PFSK-1 (cell line): ENCODE measurements around the gene ADAR.

Experiments used
- FOXP2 ChIP-seq: optimal IDR thresholded peaks from 2 replicates; pipeline ENCODE3; 2011; ENCODE audit warnings: borderline replicate concordance, control low read depth, inconsistent platforms; ENCODE audit not compliant: insufficient read depth; ENCODE audit errors: extremely low read length, extremely low read depth
- POLR2AphosphoS5 ChIP-seq: IDR thresholded peaks from 2 replicates; pipeline ENCODE4 v1.6.1; 2012; ENCODE audit warnings: low read depth, mild to moderate bottlenecking, control low read depth, low read length, moderate library complexity
- SIN3A ChIP-seq: IDR thresholded peaks from 2 replicates; pipeline ENCODE4 v1.6.1; 2012; ENCODE audit warnings: mild to moderate bottlenecking, low read length, moderate library complexity, borderline replicate concordance; ENCODE audit not compliant: insufficient read depth
- TAF1 ChIP-seq: IDR thresholded peaks from 2 replicates; pipeline ENCODE4 v1.6.1; 2012; ENCODE audit warnings: low read length, control low read depth, borderline replicate concordance; ENCODE audit not compliant: insufficient read depth
- TF ChIP-seq, protein P1 (sequence below), 2 experiments: IDR thresholded peaks; 2 replicates each; pipeline versions ENCODE4 v1.6.1 to v1.8.0; 2011 to 2012; ENCODE audit warnings: low read depth in 2 of 2, low read length in 2 of 2, control low read depth in 1 of 2, inconsistent platforms in 1 of 2, mild to moderate bottlenecking in 1 of 2, moderate library complexity in 1 of 2; ENCODE audit not compliant: insufficient read depth in 1 of 2

ADAR gene

DNA sequence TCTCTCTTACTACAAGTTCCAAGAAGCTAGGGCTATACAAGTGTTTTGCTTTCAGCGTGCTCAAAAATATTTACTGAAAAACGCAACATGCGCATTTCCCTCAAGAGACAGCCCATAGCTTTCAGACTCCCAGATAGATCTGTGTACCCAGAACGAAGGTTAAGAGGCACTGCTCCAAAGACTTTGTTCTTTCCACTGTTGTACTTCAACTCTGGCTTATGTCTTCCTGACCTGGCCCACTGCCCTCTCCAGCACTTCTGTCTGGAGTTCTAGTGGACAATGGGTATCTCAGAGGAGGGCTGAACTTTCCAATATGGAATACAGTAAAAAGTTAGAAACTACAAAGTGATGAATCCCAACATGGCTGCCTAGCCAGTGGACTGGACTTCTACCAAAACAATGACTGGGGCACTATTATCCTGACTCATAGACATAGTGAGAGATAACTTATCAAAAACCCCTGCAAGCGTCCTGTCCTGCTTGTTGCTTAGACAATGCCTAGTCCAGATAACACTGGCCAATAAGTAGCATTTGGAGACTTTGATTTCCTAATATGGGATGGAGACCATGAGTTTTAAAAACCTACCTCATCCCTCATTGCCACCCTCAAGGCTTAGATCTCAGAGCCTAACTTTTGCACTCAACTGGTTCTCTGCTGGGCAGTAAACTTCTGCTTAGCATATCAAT, 8.8 kb upstream of the ADAR start:
- TF ChIP-seq SIN3A = no peak
- TF ChIP-seq, protein P1, sequence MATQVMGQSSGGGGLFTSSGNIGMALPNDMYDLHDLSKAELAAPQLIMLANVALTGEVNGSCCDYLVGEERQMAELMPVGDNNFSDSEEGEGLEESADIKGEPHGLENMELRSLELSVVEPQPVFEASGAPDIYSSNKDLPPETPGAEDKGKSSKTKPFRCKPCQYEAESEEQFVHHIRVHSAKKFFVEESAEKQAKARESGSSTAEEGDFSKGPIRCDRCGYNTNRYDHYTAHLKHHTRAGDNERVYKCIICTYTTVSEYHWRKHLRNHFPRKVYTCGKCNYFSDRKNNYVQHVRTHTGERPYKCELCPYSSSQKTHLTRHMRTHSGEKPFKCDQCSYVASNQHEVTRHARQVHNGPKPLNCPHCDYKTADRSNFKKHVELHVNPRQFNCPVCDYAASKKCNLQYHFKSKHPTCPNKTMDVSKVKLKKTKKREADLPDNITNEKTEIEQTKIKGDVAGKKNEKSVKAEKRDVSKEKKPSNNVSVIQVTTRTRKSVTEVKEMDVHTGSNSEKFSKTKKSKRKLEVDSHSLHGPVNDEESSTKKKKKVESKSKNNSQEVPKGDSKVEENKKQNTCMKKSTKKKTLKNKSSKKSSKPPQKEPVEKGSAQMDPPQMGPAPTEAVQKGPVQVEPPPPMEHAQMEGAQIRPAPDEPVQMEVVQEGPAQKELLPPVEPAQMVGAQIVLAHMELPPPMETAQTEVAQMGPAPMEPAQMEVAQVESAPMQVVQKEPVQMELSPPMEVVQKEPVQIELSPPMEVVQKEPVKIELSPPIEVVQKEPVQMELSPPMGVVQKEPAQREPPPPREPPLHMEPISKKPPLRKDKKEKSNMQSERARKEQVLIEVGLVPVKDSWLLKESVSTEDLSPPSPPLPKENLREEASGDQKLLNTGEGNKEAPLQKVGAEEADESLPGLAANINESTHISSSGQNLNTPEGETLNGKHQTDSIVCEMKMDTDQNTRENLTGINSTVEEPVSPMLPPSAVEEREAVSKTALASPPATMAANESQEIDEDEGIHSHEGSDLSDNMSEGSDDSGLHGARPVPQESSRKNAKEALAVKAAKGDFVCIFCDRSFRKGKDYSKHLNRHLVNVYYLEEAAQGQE (IDR thresholded peaks at IDR 0.05; ENCODE audit: insufficient read depth in 1 of 2, low read depth in 2 of 2, low read length in 2 of 2) = no peak
- no peak for TF ChIP-seq TAF1
- TF ChIP-seq FOXP2 = no peak
- TF ChIP-seq POLR2AphosphoS5 = no peak

- TF ChIP-seq, protein P1 (IDR thresholded peaks at IDR 0.05; ENCODE audit: insufficient read depth in 1 of 2, low read depth in 2 of 2, low read length in 2 of 2) = no peak
Measured at GRCh38 chr1:154615411-154615810, 7.4 kb upstream of the ADAR start.

DNA sequence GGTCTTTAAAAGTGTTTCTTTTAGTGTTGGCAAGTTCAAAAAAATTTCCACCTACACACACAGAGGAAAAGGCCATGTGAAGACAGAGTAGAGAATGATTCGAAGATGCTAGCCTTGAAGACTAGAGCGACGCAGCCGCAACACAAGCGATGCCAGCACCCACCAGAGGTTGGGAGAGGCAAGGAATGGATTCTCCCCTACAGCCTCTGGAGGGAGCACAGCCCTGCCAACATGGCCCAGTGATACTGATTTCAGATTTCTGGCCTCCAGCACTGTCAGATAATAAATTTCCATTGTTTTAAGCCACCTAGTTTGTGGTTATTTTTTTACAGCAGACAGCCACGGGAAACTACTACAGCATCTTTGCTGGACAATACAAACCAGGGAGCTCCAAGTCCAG, 6.9 kb upstream of the ADAR start:
- TF ChIP-seq FOXP2 = no peak
- TF ChIP-seq SIN3A = no peak
- TF ChIP-seq, protein P1 (IDR thresholded peaks at IDR 0.05; ENCODE audit: insufficient read depth in 1 of 2, low read depth in 2 of 2, low read length in 2 of 2) = no peak
- TF ChIP-seq TAF1 = no peak
- TF ChIP-seq POLR2AphosphoS5 = no peak

DNA sequence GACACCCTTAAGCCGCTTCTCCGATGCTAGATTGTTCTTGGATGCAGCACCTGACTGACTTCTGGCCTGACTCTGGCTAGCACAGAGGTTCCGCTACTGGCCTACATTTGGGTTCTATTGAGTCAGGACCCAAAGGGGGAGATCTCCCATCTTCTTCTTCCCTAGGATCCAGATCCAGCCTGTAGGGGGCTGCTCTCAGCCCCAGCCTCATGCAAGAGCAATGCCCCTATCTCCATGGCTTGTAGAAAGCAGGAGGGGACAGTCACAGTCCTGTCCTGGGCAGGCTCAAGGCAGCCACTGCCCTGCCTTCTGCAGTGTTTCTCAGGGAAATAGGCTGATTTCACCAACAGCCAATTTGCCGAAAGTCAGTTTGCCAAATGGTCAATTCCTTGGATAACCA, 6.3 kb upstream of the ADAR start:
- TF ChIP-seq FOXP2 = no peak

DNA sequence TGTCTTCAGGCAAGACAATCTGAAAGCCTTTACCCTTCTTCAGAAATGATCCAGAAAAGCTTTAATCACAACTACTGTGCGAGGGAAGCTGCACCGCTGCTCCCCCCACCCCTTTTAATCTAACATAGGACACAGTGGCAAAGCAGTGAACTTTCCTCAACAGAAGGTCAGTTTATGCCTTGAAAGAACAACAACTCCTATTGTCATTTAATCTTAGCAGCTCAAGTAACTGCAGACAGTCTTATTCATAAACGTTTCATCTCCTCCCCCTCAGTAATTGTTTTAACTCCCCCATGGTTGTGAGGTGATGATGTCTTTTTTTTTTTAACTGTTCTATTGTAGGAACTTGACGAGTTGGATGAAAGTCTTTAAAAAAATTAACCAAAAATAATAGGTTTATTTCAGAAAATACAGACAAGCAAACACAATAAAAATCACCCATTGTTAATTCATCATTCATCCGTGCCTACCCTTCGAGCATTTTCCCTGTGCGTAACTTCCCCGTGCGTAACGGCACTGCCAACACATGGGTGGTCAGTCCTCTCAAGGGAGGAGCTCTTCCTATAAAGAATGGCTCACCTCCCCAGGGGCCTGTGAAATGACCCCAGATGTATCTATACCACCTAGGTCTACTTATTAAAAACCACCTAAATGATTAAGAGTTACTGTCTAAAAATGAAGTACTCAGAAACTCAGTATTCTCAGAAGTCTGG, 3.3 kb upstream of the ADAR start:
- TF ChIP-seq SIN3A = no peak
- no peak for TF ChIP-seq TAF1
- TF ChIP-seq, protein P1 (IDR thresholded peaks at IDR 0.05; ENCODE audit: insufficient read depth in 1 of 2, low read depth in 2 of 2, low read length in 2 of 2) = no peak
- TF ChIP-seq POLR2AphosphoS5 = no peak
- no peak for TF ChIP-seq FOXP2
